Endothelial cell of umbilical vein (primary cell): ENCODE data around the gene RMI2. TPM values are rescaled to one million over a fixed set of nuclear protein-coding genes. Genes with fewer than 3 reads are reported as not detected.

Source experiments
- BruUV-seq: library from RNA; stranded (reverse); fragments of 400-500 nt; replicated peaks from 2 replicates; lab custom pipeline; 2021; lab: Mats Ljungman, UMichigan
- CTCF ChIA-PET: fragments of 300-600, 350-600 bp; sonication (Branson Sonifier 250); formaldehyde crosslinking; loops from one replicate; lab custom pipeline; 2021; ENCODE audit warnings: antibody characterized with exemption, inconsistent platforms; lab: Charles Lee
- POLR2A ChIA-PET: fragments of 300-600, 350-600 bp; sonication (Branson Sonifier 250); formaldehyde crosslinking; loops from one replicate; lab custom pipeline; 2021; ENCODE audit warnings: antibody characterized with exemption, inconsistent platforms; lab: Charles Lee
- DNase-seq: peaks from one replicate; pipeline ENCODE4 v3.0.0-alpha.2; 2011; ENCODE audit warnings: low read depth, low spot score
- FAIRE-seq: peaks from 2 replicates; lab custom pipeline; 2011; peaks lifted over from hg19 to GRCh38; lab: Jason Lieb, UNC
- H2AFZ ChIP-seq: 2 replicates; pipeline ENCODE4 v1.6.0; 2012; ENCODE audit warnings: low read depth, low read length, control low read depth, inconsistent platforms
- H3K27ac ChIP-seq: 2 replicates; pipeline ENCODE4 v1.5.1; 2011; ENCODE audit warnings: low read depth, mild to moderate bottlenecking, control low read depth, low read length, moderate library complexity; ENCODE audit not compliant: insufficient read depth
- H3K27me3 ChIP-seq, 2 experiments: 2 replicates each; pipeline versions ENCODE4 v1.6.0 to v1.6.1; 2011; ENCODE audit warnings: low read length in 2 of 2, mixed read lengths in 1 of 2; ENCODE audit not compliant: control insufficient read depth in 2 of 2, insufficient read depth in 2 of 2
- H3K36me3 ChIP-seq, 2 experiments: 2 replicates in 1 of 2; 3 replicates in 1 of 2; pipeline ENCODE4 v1.5.1; 2011; ENCODE audit warnings: low read length in 2 of 2, mild to moderate bottlenecking in 1 of 2, moderate library complexity in 1 of 2; ENCODE audit not compliant: control insufficient read depth in 2 of 2, insufficient read depth in 2 of 2; ENCODE audit errors: extremely low read depth in 1 of 2
- H3K4me1 ChIP-seq: 3 replicates; pipeline ENCODE4 v1.5.1; 2011; ENCODE audit warnings: mild to moderate bottlenecking, low read length; ENCODE audit not compliant: control insufficient read depth, insufficient read depth; ENCODE audit errors: extremely low read depth
- H3K4me2 ChIP-seq: 2 replicates; pipeline ENCODE4 v1.6.1; 2011; ENCODE audit warnings: low read length, control low read depth, mixed read lengths; ENCODE audit not compliant: insufficient read depth
- H3K4me3 ChIP-seq, 3 experiments: fragments of 200-600 bp in 1 of 3; sonication (generic), shearing (Covaris generic) in 1 of 3; replicated peaks in 1 of 3; 2 replicates each; pipeline ENCODE4 v1.5.1; 2011 to 2016; ENCODE audit warnings: control low read depth in 3 of 3, low read length in 3 of 3, mild to moderate bottlenecking in 2 of 3, inconsistent platforms in 1 of 3, low read depth in 1 of 3, moderate library complexity in 1 of 3; ENCODE audit not compliant: insufficient read depth in 1 of 3
- H3K79me2 ChIP-seq: 2 replicates; pipeline ENCODE4 v1.6.0; 2012; ENCODE audit warnings: low read length, inconsistent platforms; ENCODE audit not compliant: control insufficient read depth, insufficient read depth
- H3K9ac ChIP-seq: replicated peaks from 2 replicates; pipeline ENCODE3; 2011; ENCODE audit warnings: low read length, control low read depth; ENCODE audit not compliant: insufficient read depth; ENCODE audit errors: extremely low read depth
- H3K9me1 ChIP-seq: replicated peaks from 3 replicates; pipeline ENCODE4 v1.6.0; 2011; ENCODE audit warnings: mild to moderate bottlenecking, low read length; ENCODE audit not compliant: control insufficient read depth, insufficient read depth; ENCODE audit errors: extremely low read depth
- H3K9me3 ChIP-seq: replicated peaks from 2 replicates; pipeline ENCODE4 v1.5.1; 2012; ENCODE audit warnings: low read length, inconsistent platforms; ENCODE audit not compliant: control insufficient read depth, insufficient read depth
- H4K20me1 ChIP-seq: replicated peaks from 2 replicates; pipeline ENCODE3; 2011; ENCODE audit warnings: mild to moderate bottlenecking, low read length; ENCODE audit not compliant: control insufficient read depth, insufficient read depth; ENCODE audit errors: extremely low read depth
- EZH2 ChIP-seq: IDR thresholded peaks from 2 replicates; pipeline ENCODE4 v1.6.1; 2012; ENCODE audit warnings: borderline replicate concordance, low read depth, mild to moderate bottlenecking, moderate library complexity, low read length, inconsistent platforms; ENCODE audit not compliant: severe bottlenecking
- FOS ChIP-seq: IDR thresholded peaks from 2 replicates; pipeline ENCODE4 v1.6.1; 2011; ENCODE audit warnings: mild to moderate bottlenecking, low read length, moderate library complexity, borderline replicate concordance; ENCODE audit not compliant: insufficient read depth
- GATA2 ChIP-seq: IDR thresholded peaks from 2 replicates; pipeline ENCODE4 v1.7.0; 2011; ENCODE audit warnings: low read depth, mild to moderate bottlenecking, moderate library complexity, mixed read lengths, low read length; ENCODE audit not compliant: insufficient read length, insufficient read depth
- JUN ChIP-seq: IDR thresholded peaks from 2 replicates; pipeline ENCODE4 v1.6.1; 2011; ENCODE audit warnings: borderline replicate concordance, low read depth; ENCODE audit not compliant: insufficient read length, insufficient read depth
- MYC ChIP-seq: IDR thresholded peaks from one replicate; pipeline ENCODE4 v1.6.1; 2011; ENCODE audit warnings: mild to moderate bottlenecking, low read depth, low read length
- POLR2A ChIP-seq: IDR thresholded peaks from 2 replicates; pipeline ENCODE4 v1.6.1; 2012; ENCODE audit warnings: low read depth, mild to moderate bottlenecking, control low read depth, low read length
- POLR2AphosphoS5 ChIP-seq: IDR thresholded peaks from 2 replicates; pipeline ENCODE4 v1.6.1; 2012; ENCODE audit warnings: low read depth, mild to moderate bottlenecking, control low read depth, low read length, moderate library complexity; ENCODE audit not compliant: insufficient read depth
- dilution Hi-C: fragments of 300-500 bp; cut with MboI; formaldehyde crosslinking; loops from one replicate; pipeline ENCODE4 v1.15.0; 2019; ENCODE audit warnings: low sequenced_read_pairs; ENCODE audit not compliant: extremely low pct_ligation_motif_present
- intact Hi-C: fragments of 100-400 bp; cut with micrococcal nuclease; formaldehyde crosslinking; loops from one replicate; pipeline ENCODE4 v1.10.0; 2022
- polyA plus RNA-seq, 4 experiments: library from polyadenylated mRNA; depleted of rRNA in 3 of 4; stranded (reverse) in 3 of 4; unstranded in 1 of 4; fragments of >200 nt; gene quantifications; 2 replicates each; pipeline versions ENCODE4 v1.2.1 to v1.2.3, GENCODE V29; 2011 to 2012; ENCODE audit warnings: missing spikeins in 1 of 4
- total RNA-seq: library from RNA; stranded (reverse); gene quantifications from 2 replicates; pipeline ENCODE4 v1.2.3, GENCODE V29; 2021
- TF ChIP-seq, protein P1 (sequence below): IDR thresholded peaks from 2 replicates; pipeline ENCODE4 v1.6.1; 2011; ENCODE audit not compliant: insufficient read depth, insufficient read length
- TF ChIP-seq, protein P2 (sequence below), 2 donors: IDR thresholded peaks; 1 replicate in 1 of 2; 2 replicates in 1 of 2; pipeline ENCODE4 v1.5.1; 2011; ENCODE audit warnings: low read length in 2 of 2, mild to moderate bottlenecking in 2 of 2, moderate library complexity in 2 of 2, control low read depth in 1 of 2, inconsistent platforms in 1 of 2, low read depth in 1 of 2; ENCODE audit not compliant: insufficient read depth in 1 of 2; ENCODE audit errors: extremely low read depth in 1 of 2

Gene RMI2
- total and polyA plus RNA-seq, 2 donors (not counting 3 experiments of a cell fraction or from before 2014, with no cell fraction given) = 5.3 to 7.7 TPM

DNA sequence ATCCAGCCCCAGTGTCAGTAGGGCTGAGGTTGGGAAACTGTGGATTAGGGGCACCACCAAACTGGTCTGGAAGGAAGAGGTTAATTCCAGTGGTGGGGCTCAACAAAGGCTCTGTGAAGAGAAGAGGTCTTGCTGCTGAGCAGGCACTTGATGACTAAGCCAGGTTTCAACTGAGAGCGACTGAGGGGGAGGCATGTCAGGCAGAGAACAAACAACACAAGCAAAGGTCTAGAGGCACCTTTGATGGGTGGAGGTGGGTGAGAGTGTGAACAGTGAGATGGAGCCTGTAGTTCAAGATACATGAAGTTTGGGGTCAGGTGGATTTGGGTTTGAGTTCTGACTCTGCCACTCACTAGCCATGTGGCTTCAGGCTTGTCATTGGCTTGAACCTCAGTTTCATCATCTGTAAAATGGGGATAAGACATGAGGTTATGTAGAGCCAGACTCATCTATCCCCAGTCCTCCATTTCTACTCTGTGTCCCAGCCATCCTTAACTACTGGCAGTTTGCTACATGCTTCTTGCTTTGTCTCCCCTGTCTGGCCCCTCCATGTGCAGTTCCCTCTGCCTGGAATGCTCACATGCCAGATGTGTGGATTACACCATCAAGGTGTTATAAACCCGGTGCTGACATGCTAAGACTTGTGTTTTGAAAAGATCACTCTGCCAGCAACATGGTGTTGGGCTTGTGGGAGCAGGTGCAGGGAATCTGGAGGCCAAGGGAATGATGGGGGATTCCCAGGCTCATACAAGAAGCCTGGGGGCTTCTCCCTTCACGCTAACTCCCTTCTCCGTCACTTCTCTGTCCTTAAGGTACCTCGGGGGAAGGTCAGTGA is 3.0 kb upstream of the RMI2 start:
- H3K79me2 ChIP-seq = no peaks in the 10 kb centered on the region
- peaks cover 5% of the 10 kb centered on the region for H3K4me1 ChIP-seq
- H4K20me1 ChIP-seq = no peaks in the 10 kb centered on the region
- no peak for FAIRE-seq
- TF ChIP-seq FOS = no peak
- TF ChIP-seq POLR2A = no peak
- TF ChIP-seq, protein P1, sequence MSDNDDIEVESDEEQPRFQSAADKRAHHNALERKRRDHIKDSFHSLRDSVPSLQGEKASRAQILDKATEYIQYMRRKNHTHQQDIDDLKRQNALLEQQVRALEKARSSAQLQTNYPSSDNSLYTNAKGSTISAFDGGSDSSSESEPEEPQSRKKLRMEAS = no peak
- no peak for TF ChIP-seq GATA2
- no peak for TF ChIP-seq POLR2AphosphoS5
- no peak for TF ChIP-seq MYC
- no peak for TF ChIP-seq JUN
- TF ChIP-seq EZH2 = no peak
- TF ChIP-seq, protein P2, sequence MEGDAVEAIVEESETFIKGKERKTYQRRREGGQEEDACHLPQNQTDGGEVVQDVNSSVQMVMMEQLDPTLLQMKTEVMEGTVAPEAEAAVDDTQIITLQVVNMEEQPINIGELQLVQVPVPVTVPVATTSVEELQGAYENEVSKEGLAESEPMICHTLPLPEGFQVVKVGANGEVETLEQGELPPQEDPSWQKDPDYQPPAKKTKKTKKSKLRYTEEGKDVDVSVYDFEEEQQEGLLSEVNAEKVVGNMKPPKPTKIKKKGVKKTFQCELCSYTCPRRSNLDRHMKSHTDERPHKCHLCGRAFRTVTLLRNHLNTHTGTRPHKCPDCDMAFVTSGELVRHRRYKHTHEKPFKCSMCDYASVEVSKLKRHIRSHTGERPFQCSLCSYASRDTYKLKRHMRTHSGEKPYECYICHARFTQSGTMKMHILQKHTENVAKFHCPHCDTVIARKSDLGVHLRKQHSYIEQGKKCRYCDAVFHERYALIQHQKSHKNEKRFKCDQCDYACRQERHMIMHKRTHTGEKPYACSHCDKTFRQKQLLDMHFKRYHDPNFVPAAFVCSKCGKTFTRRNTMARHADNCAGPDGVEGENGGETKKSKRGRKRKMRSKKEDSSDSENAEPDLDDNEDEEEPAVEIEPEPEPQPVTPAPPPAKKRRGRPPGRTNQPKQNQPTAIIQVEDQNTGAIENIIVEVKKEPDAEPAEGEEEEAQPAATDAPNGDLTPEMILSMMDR (IDR thresholded peaks at IDR 0.05; ENCODE audit: extremely low read depth in 1 of 2, insufficient read depth in 1 of 2, low read depth in 1 of 2, low read length in 2 of 2) = no peak
- CTCF ChIA-PET = no interaction called here
- H3K27me3 ChIP-seq = peaks cover 0 to 2% of the 10 kb centered on the region in 2 experiments
- H3K9me3 ChIP-seq = no peaks in the 10 kb centered on the region
- no peaks in the 10 kb centered on the region for H3K9me1 ChIP-seq
- no TSS peak for BruUV-seq
- no peak overlapping the region for H2AFZ ChIP-seq
- dilution Hi-C loops = no loop called here
- no peak overlapping the region for H3K9ac ChIP-seq
- no peak overlapping the region for H3K4me2 ChIP-seq
- no peak overlapping the region for H3K27ac ChIP-seq
- intact Hi-C loops = no loop called here
- no peaks in the 10 kb centered on the region for H3K36me3 ChIP-seq
- no peak overlapping the region for H3K4me3 ChIP-seq
- DNase-seq = no peak
- POLR2A ChIA-PET = no interaction called here
